H1 (cell line): ENCODE results near the gene ZFP2. TPM values are rescaled to one million over a fixed set of nuclear protein-coding genes. Genes with fewer than 3 reads are reported as not detected.

Source experiments
- CTCF ChIA-PET: fragments of 300-600 bp; sonication (Branson Sonifier 250); formaldehyde crosslinking; loops from one replicate; lab custom pipeline; 2021; ENCODE audit not compliant: partially characterized antibody; lab: Charles Lee
- POLR2A ChIA-PET: fragments of 300-600 bp; sonication (Branson Sonifier 250); formaldehyde crosslinking; loops from one replicate; lab custom pipeline; 2021; ENCODE audit warnings: inconsistent platforms; ENCODE audit not compliant: partially characterized antibody; lab: Charles Lee
- DNase-seq, 2 experiments: peaks; one replicate each; pipeline versions ENCODE4 v3.0.0 to v3.0.0-alpha.2; 2010 to 2022; ENCODE audit warnings: low spot score in 2 of 2, low read depth in 1 of 2, mixed read lengths in 1 of 2
- FAIRE-seq: peaks from 2 replicates; lab custom pipeline; 2011; peaks lifted over from hg19 to GRCh38; lab: Jason Lieb, UNC
- H2AFZ ChIP-seq: 2 replicates; pipeline ENCODE4 v1.8.1; 2012; ENCODE audit warnings: low read length, inconsistent platforms
- H2AK5ac ChIP-seq: 2 replicates; pipeline ENCODE4 v1.6.1; 2013; ENCODE audit warnings: low read depth, low read length
- H2BK120ac ChIP-seq: replicated peaks from 2 replicates; pipeline ENCODE3; 2013; ENCODE audit warnings: low read depth, low read length, inconsistent platforms
- H2BK12ac ChIP-seq: 2 replicates; pipeline ENCODE4 v1.6.1; 2013; ENCODE audit warnings: low read depth, low read length
- H2BK15ac ChIP-seq: 2 replicates; pipeline ENCODE4 v1.6.1; 2013; ENCODE audit warnings: low read length
- H2BK20ac ChIP-seq: 2 replicates; pipeline ENCODE4 v1.6.1; 2013; ENCODE audit warnings: low read length
- H2BK5ac ChIP-seq: 2 replicates; pipeline ENCODE4 v1.6.1; 2013; ENCODE audit warnings: low read depth, low read length
- H3K14ac ChIP-seq: 2 replicates; pipeline ENCODE4 v1.6.1; 2013; ENCODE audit warnings: inconsistent platforms; ENCODE audit not compliant: insufficient read length
- H3K18ac ChIP-seq: 2 replicates; pipeline ENCODE4 v1.6.1; 2013; ENCODE audit warnings: low read length; ENCODE audit errors: extremely low read depth
- H3K23ac ChIP-seq: 2 replicates; pipeline ENCODE4 v1.6.1; 2013; ENCODE audit warnings: inconsistent platforms; ENCODE audit not compliant: insufficient read length
- H3K23me2 ChIP-seq: 2 replicates; pipeline ENCODE4 v1.6.1; 2013; ENCODE audit warnings: low read depth, low read length
- H3K27ac ChIP-seq: 2 replicates; pipeline ENCODE4 v1.6.1; 2011; ENCODE audit warnings: low read depth, low read length, inconsistent platforms
- H3K27me3 ChIP-seq, 4 experiments: replicated peaks in 1 of 4; 1 replicate in 1 of 4; 2 replicates in 3 of 4; pipeline versions ENCODE4 v1.6.1 to v1.8.1; 2011 to 2013; ENCODE audit warnings: low read length in 3 of 4, mild to moderate bottlenecking in 3 of 4, inconsistent platforms in 2 of 4, mixed read lengths in 2 of 4, moderate library complexity in 1 of 4; ENCODE audit not compliant: control insufficient read depth in 3 of 4, insufficient read depth in 3 of 4; ENCODE audit errors: extremely low read depth in 1 of 4
- H3K36me3 ChIP-seq, 4 experiments: 2 replicates each; pipeline versions ENCODE4 v1.6.1 to v1.8.1; 2011 to 2013; ENCODE audit warnings: mild to moderate bottlenecking in 4 of 4, low read length in 3 of 4, moderate library complexity in 2 of 4, control low read depth in 1 of 4, inconsistent platforms in 1 of 4; ENCODE audit not compliant: insufficient read depth in 4 of 4, control insufficient read depth in 2 of 4
- H3K4ac ChIP-seq: replicated peaks from 2 replicates; pipeline ENCODE3; 2013; ENCODE audit warnings: low read length, low read depth, mixed read lengths, inconsistent platforms; ENCODE audit not compliant: insufficient read length
- H3K4me1 ChIP-seq, 4 experiments: replicated peaks in 1 of 4; 1 replicate in 1 of 4; 2 replicates in 3 of 4; pipeline versions ENCODE4 v1.6.1 to v1.8.1; 2011 to 2013; ENCODE audit warnings: low read length in 3 of 4, inconsistent platforms in 2 of 4, mixed read lengths in 1 of 4; ENCODE audit not compliant: insufficient read depth in 4 of 4, control insufficient read depth in 3 of 4
- H3K4me2 ChIP-seq, 2 experiments: 2 replicates each; pipeline versions ENCODE4 v1.6.1 to v1.8.1; 2011 to 2013; ENCODE audit warnings: low read depth in 2 of 2, low read length in 2 of 2, control low read depth in 1 of 2, inconsistent platforms in 1 of 2, mild to moderate bottlenecking in 1 of 2; ENCODE audit not compliant: insufficient read depth in 1 of 2
- H3K4me3 ChIP-seq, 4 experiments: fragments of 200-600, 300-600 bp in 1 of 4; sonication (generic), shearing (Covaris generic), sonication (Bioruptor Twin) in 1 of 4; 2 replicates each; pipeline versions ENCODE4 v1.5.1 to v1.8.1; 2011 to 2016; ENCODE audit warnings: low read length in 4 of 4, low read depth in 3 of 4, control low read depth in 2 of 4, inconsistent platforms in 2 of 4, mild to moderate bottlenecking in 2 of 4, mixed read lengths in 1 of 4, moderate library complexity in 1 of 4; ENCODE audit not compliant: insufficient read depth in 2 of 4; ENCODE audit errors: extremely low read depth in 1 of 4
- H3K56ac ChIP-seq: replicated peaks from 2 replicates; pipeline ENCODE3; 2013; ENCODE audit warnings: low read depth, mild to moderate bottlenecking, mixed read lengths, low read length, inconsistent platforms; ENCODE audit not compliant: insufficient read length
- H3K79me1 ChIP-seq: 2 replicates; pipeline ENCODE4 v1.6.1; 2013; ENCODE audit warnings: low read depth, low read length, control low read depth
- H3K79me2 ChIP-seq, 2 experiments: 2 replicates each; pipeline versions ENCODE4 v1.6.1 to v1.8.1; 2012 to 2013; ENCODE audit warnings: low read length in 2 of 2, mild to moderate bottlenecking in 2 of 2, inconsistent platforms in 1 of 2; ENCODE audit not compliant: insufficient read depth in 2 of 2, control insufficient read depth in 1 of 2
- H3K9ac ChIP-seq, 4 experiments: replicated peaks in 1 of 4; 1 replicate in 1 of 4; 2 replicates in 3 of 4; pipeline versions ENCODE4 v1.6.1 to v1.8.1; 2011 to 2013; ENCODE audit warnings: low read depth in 3 of 4, low read length in 3 of 4, control low read depth in 2 of 4, mild to moderate bottlenecking in 2 of 4, moderate library complexity in 2 of 4, inconsistent platforms in 1 of 4; ENCODE audit errors: extremely low read depth in 1 of 4
- H3K9me3 ChIP-seq, 2 experiments: 2 replicates each; pipeline versions ENCODE4 v1.6.1 to v1.8.1; 2012 to 2013; ENCODE audit warnings: mild to moderate bottlenecking in 2 of 2, moderate library complexity in 2 of 2, control low read depth in 1 of 2, inconsistent platforms in 1 of 2, low read depth in 1 of 2, low read length in 1 of 2, mixed read lengths in 1 of 2; ENCODE audit not compliant: insufficient read depth in 2 of 2
- H4K20me1 ChIP-seq, 2 experiments: replicated peaks in 1 of 2; 2 replicates each; pipeline versions ENCODE3 to v1.8.1; 2011 to 2013; ENCODE audit warnings: inconsistent platforms in 2 of 2, low read length in 2 of 2, mild to moderate bottlenecking in 1 of 2; ENCODE audit not compliant: insufficient read depth in 2 of 2, control insufficient read depth in 1 of 2
- H4K5ac ChIP-seq: 2 replicates; pipeline ENCODE4 v1.6.1; 2013; ENCODE audit warnings: low read length, low read depth, mixed read lengths, inconsistent platforms; ENCODE audit not compliant: insufficient read length
- H4K8ac ChIP-seq: 2 replicates; pipeline ENCODE4 v1.8.0; 2013; ENCODE audit warnings: mild to moderate bottlenecking, moderate library complexity, low read length, inconsistent platforms; ENCODE audit not compliant: insufficient read depth; ENCODE audit errors: extremely low read depth
- H4K91ac ChIP-seq: replicated peaks from 2 replicates; pipeline ENCODE3; 2013; ENCODE audit warnings: low read length, mixed read lengths, inconsistent platforms; ENCODE audit not compliant: insufficient read length
- BRCA1 ChIP-seq: IDR thresholded peaks from 2 replicates; pipeline ENCODE4 v1.6.1; 2012; ENCODE audit warnings: low read depth, low read length, improper control_type of control experiment
- CTCF ChIP-seq, 3 experiments: IDR thresholded peaks; 1 replicate in 2 of 3; 2 replicates in 1 of 3; pipeline versions ENCODE4 v1.5.1 to v1.6.1; 2011; ENCODE audit warnings: low read length in 3 of 3, mild to moderate bottlenecking in 3 of 3, inconsistent platforms in 2 of 3, low read depth in 1 of 3, moderate library complexity in 1 of 3; ENCODE audit not compliant: insufficient read depth in 1 of 3; ENCODE audit errors: control extremely low read depth in 1 of 3
- RAD21 ChIP-seq, 2 experiments: IDR thresholded peaks in 1 of 2; conservative IDR thresholded peaks in 1 of 2; 2 replicates each; pipeline ENCODE4 v1.6.1; 2011; ENCODE audit warnings: low read depth in 2 of 2, low read length in 2 of 2, improper control_type of control experiment in 1 of 2, inconsistent platforms in 1 of 2, mild to moderate bottlenecking in 1 of 2, moderate library complexity in 1 of 2
- WGBS, 2 experiments: shearing (Covaris generic) in 1 of 2; methylation state at CpG; one replicate each; pipeline versions ENCODE4 v1.1.6 to v1.1.7; 2013 to 2015; ENCODE audit warnings: low lambda C conversion rate in 2 of 2, mixed read lengths in 2 of 2, inconsistent platforms in 1 of 2, low coverage in 1 of 2, missing lambda C conversion rate in 1 of 2; ENCODE audit not compliant: insufficient replicate concordance in 2 of 2, insufficient coverage in 1 of 2, insufficient read length in 1 of 2; ENCODE audit errors: extremely low coverage in 1 of 2, missing lambda C conversion rate in 1 of 2; 5-methylcytosine and 5-hydroxymethylcytosine counted together
- polyA plus RNA-seq, 7 experiments: library from polyadenylated mRNA; depleted of rRNA in 3 of 7; stranded (reverse) in 5 of 7; unstranded in 2 of 7; fragments of >200 nt in 5 of 7; fragments of 200-250 nt in 2 of 7; gene quantifications; 1 replicate in 5 of 7; 2 replicates in 1 of 7; 4 replicates in 1 of 7; pipeline versions ENCODE4 v1.2.1 to v1.2.3, GENCODE V29; 2011 to 2013; ENCODE audit warnings: missing spikeins in 2 of 7, mixed read lengths in 2 of 7
- total RNA-seq: library from RNA; stranded (reverse); fragmentation: NEBNext Ultra II Directional; extraction: Animal tissue kit (Norgen Biotek cat#: 25700); gene quantifications from 2 replicates; pipeline ENCODE4 v1.2.1, GENCODE V29; 2021

Gene ZFP2
- total and polyA plus RNA-seq, 2 of the 8 experiments (the other 6 are each of a cell fraction or from before 2014, with no cell fraction given) = 0.20 to 0.78 TPM

DNA sequence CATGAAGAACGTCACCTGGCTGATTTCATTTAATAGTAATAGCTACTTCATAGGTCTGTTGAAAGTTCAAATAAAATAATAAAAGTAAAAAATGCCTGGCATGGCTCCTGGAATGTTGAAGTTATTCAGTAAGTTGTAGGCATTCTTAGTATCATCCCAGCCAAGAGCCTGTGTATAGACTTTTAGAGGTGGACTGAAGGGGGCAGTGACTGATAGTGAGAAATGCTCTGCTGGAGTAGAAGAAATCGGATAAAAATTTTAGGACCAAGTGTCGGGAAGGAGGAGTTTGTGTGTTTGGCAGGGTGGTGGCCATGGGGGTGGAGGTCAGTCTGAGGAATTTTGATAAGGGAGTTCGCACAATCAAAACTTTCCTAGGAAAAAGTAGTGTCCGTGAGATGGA, 3.6 kb downstream of the ZFP2 start:
- Histone ChIP-seq H4K91ac (no peak overlapping the region), H3K4me2 (no peak overlapping the region), H3K4ac (no peak overlapping the region), H3K4me1 (no peaks in the 10 kb centered on the region; a peak in 1 of 7 replicates), H2BK5ac (no peak overlapping the region), H3K4me3 (no peak overlapping the region), H3K18ac (no peak overlapping the region), H3K79me2 (no peaks in the 10 kb centered on the region), H3K56ac (no peak overlapping the region), H4K5ac (no peak overlapping the region), H2AK5ac (no peak overlapping the region), H3K36me3 (no peaks in the 10 kb centered on the region), H3K14ac (no peak overlapping the region), H3K23me2 (no peaks in the 10 kb centered on the region; the same call in 1 of the 2 replicates), H2AFZ (no peak overlapping the region), H3K27me3 (no peaks in the 10 kb centered on the region), H3K79me1 (no peaks in the 10 kb centered on the region), H3K9ac (no peak overlapping the region), H3K23ac (no peak overlapping the region), H3K27ac (no peak overlapping the region), H2BK20ac (no peak overlapping the region), H2BK15ac (no peak overlapping the region), H2BK120ac (no peak overlapping the region), H3K9me3 (peaks cover 12 to 17% of the 10 kb centered on the region in 2 experiments; a peak in 3 of 4 replicates), H4K8ac (no peak overlapping the region), H4K20me1 (no peaks in the 10 kb centered on the region), H2BK12ac (no peak overlapping the region)
- DNase-seq = no peak
- TF ChIP-seq CTCF (IDR thresholded peaks at IDR 0.05; ENCODE audit: control extremely low read depth in 1 of 3, insufficient read depth in 1 of 3, low read depth in 1 of 3, low read length in 3 of 3) (peak in 1 of 3 experiments; percentile 11; a peak in 2 of 4 replicates), BRCA1 (no peak), RAD21 (IDR thresholded peaks at IDR 0.05 in 1 of 2, conservative IDR thresholded peaks at IDR 0.05 in 1 of 2; ENCODE audit: low read depth in 2 of 2, low read length in 2 of 2) (peak; percentile 23 to 51; a peak in 2 of 4 replicates)
- 87% methylated on average over 5 of the region's 5 CpGs; no CpG with 5 or more reads in 1 of the 2 experiments for WGBS, 2 experiments
- ChIA-PET POLR2A (no interaction called here), CTCF (interaction anchor here (1.0 to 1.2 kb wide), 5 partner anchors 22 to 262 kb away, joined by 3 to 4 read pairs (median 3); no protein-coding TSS in a partner anchor)
- FAIRE-seq = no peak
